Esophagus muscularis mucosa (tissue), 4 donors: ENCODE results near the gene CNTNAP2. TPM values are rescaled to one million over a fixed set of nuclear protein-coding genes. Genes with fewer than 3 reads are reported as not detected.

Experiments used
- DNase-seq: peaks from one replicate; pipeline ENCODE4 v3.0.0-alpha.2; 2017; ENCODE audit errors: extremely low spot score
- H3K27ac ChIP-seq, 4 donors: fragments of 200-600 bp; sonication (generic); replicated peaks in 1 of 4; 1 replicate in 3 of 4; 2 replicates in 1 of 4; pipeline ENCODE4 v1.5.1; 2016 to 2019; ENCODE audit warnings: mild to moderate bottlenecking in 1 of 4
- H3K27me3 ChIP-seq, 4 donors: fragments of 200-600 bp; sonication (generic); one replicate each; pipeline versions ENCODE4 v1.5.1 to v1.6.0; 2016 to 2019
- H3K36me3 ChIP-seq, 4 donors: fragments of 200-600 bp; sonication (generic); one replicate each; pipeline ENCODE4 v1.5.1; 2016 to 2019
- H3K4me1 ChIP-seq, 4 donors: fragments of 200-600 bp; sonication (generic); one replicate each; pipeline ENCODE4 v1.5.1; 2016 to 2019
- H3K4me3 ChIP-seq, 4 donors: fragments of 200-600 bp; sonication (generic); 1 replicate in 2 of 4; 2 replicates in 2 of 4; pipeline ENCODE4 v1.5.1; 2016 to 2019; ENCODE audit warnings: mild to moderate bottlenecking in 4 of 4, moderate library complexity in 1 of 4
- H3K9me3 ChIP-seq, 4 donors: fragments of 200-600 bp; sonication (generic); 1 replicate in 3 of 4; 2 replicates in 1 of 4; pipeline ENCODE4 v1.5.1; 2016 to 2019
- CTCF ChIP-seq, 3 experiments: fragments of 200-600 bp in 2 of 3; fragments of 450-650 bp in 1 of 3; sonication (generic) in 2 of 3; IDR thresholded peaks; one replicate each; pipeline ENCODE4 v1.5.1; 2017 to 2019; ENCODE audit warnings: antibody characterized with exemption in 3 of 3, mild to moderate bottlenecking in 2 of 3, moderate library complexity in 1 of 3
- EP300 ChIP-seq: sonication (generic); formaldehyde crosslinking; IDR thresholded peaks from one replicate; pipeline ENCODE4 v1.6.1; 2017; ENCODE audit warnings: antibody characterized with exemption
- POLR2A ChIP-seq: fragments of 450-650 bp; IDR thresholded peaks from one replicate; pipeline ENCODE4 v1.6.1; 2017; ENCODE audit warnings: antibody characterized with exemption, moderate library complexity, mild to moderate bottlenecking, low read depth
- POLR2AphosphoS5 ChIP-seq, 2 donors: sonication (generic); formaldehyde crosslinking; IDR thresholded peaks; one replicate each; pipeline ENCODE4 v1.6.1; 2017; ENCODE audit warnings: antibody characterized with exemption in 2 of 2
- whole genome bisulfite sequencing: methylation state at CpG from one replicate; pipeline ENCODE4 v1.1.5; 2018; 5-methylcytosine and 5-hydroxymethylcytosine counted together
- intact Hi-C: fragments of 100-400 bp; cut with DNase I; formaldehyde crosslinking; loops from one replicate; pipeline ENCODE4 v1.15.1; 2023
- total RNA-seq, 4 donors: library from RNA; depleted of rRNA; stranded (reverse); fragments of >200 nt; gene quantifications; one replicate each; pipeline versions ENCODE4 v1.1.0 to v1.2.1, GENCODE V29; 2016

Gene CNTNAP2
- total RNA-seq, 4 donors from 2014 or later = 1.2 to 2.9 (median 1.9) TPM

DNA sequence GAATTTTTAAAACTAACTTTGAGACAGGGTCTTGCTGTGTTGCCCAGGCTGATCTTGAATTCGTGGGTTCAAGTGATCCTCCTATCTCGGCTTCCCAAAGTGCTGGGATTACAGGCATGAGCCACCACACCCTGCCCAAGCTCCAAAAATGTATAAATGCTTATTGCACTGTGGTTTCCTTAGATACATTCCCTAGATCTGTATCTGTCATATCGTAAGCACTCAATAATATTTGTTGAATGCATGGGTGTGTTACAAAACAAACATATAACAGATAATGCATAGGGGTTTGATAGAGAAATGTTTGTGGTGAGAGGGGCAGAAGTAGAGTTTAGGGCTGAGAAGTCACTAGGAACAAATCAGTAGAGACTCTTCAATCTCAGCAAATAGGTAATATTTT is 1518.7 kb downstream of the CNTNAP2 start:
- H3K4me3 ChIP-seq = no peak overlapping the region
- no peak for TF ChIP-seq CTCF (IDR thresholded peaks at IDR 0.05)
- TF ChIP-seq EP300 = no peak
- TF ChIP-seq POLR2AphosphoS5 (IDR thresholded peaks at IDR 0.05) = no peak
- TF ChIP-seq POLR2A = no peak
- H3K4me1 ChIP-seq = no peaks in the 10 kb centered on the region
- no peak for DNase-seq
- no peaks in the 10 kb centered on the region for H3K36me3 ChIP-seq
- H3K9me3 ChIP-seq = no peaks in the 10 kb centered on the region
- intact Hi-C loops = no loop called here
- no peaks in the 10 kb centered on the region for H3K27me3 ChIP-seq
- 88% methylated on average over 3 of the region's 3 CpGs for WGBS
- no peak overlapping the region for H3K27ac ChIP-seq

- intact Hi-C loops = no loop called here
- Histone ChIP-seq H3K9me3 (no peaks in the 10 kb centered on the region), H3K4me3 (no peak overlapping the region), H3K36me3 (no peaks in the 10 kb centered on the region), H3K27ac (no peak overlapping the region), H3K27me3 (no peaks in the 10 kb centered on the region), H3K4me1 (no peaks in the 10 kb centered on the region)
- WGBS = 87% methylated on average over 2 of the region's 2 CpGs
- TF ChIP-seq CTCF (IDR thresholded peaks at IDR 0.05) (no peak), EP300 (no peak), POLR2AphosphoS5 (IDR thresholded peaks at IDR 0.05) (no peak), POLR2A (no peak)
- DNase-seq = no peak
Measured at GRCh38 chr7:147636553-147636952, 1520.0 kb downstream of the CNTNAP2 start.

GRCh38 chr7:147638566-147638965 is 1522.0 kb downstream of the CNTNAP2 start:
- no peak for TF ChIP-seq CTCF (IDR thresholded peaks at IDR 0.05)
- no peak for TF ChIP-seq POLR2AphosphoS5 (IDR thresholded peaks at IDR 0.05)
- no peak for TF ChIP-seq POLR2A
- no peak for TF ChIP-seq EP300
- Histone ChIP-seq H3K27me3 (no peaks in the 10 kb centered on the region), H3K4me3 (no peak overlapping the region), H3K4me1 (no peaks in the 10 kb centered on the region), H3K27ac (no peak overlapping the region), H3K9me3 (no peaks in the 10 kb centered on the region), H3K36me3 (no peaks in the 10 kb centered on the region)
- intact Hi-C loops = no loop called here
- no peak for DNase-seq

DNA sequence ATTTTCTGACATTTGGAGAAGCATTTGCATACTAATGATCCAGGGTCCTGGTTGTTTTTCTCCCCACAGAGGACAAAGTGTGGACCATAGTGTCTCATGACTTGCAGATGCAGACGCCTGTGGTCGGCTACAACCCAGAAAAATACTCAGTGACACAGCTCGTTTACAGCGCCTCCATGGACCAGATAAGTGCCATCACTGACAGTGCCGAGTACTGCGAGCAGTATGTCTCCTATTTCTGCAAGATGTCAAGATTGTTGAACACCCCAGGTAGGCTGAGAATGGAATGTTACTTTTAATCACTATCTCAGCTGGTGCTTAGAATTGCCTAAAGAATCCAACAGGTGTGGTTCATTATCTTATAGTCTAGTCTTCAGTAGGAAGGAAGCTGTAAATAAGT is 1522.4 kb downstream of the CNTNAP2 start:
- WGBS = 84% methylated on average over 6 of the region's 6 CpGs
- H3K27ac ChIP-seq = no peak overlapping the region
- H3K36me3 ChIP-seq = no peaks in the 10 kb centered on the region
- no peaks in the 10 kb centered on the region for H3K27me3 ChIP-seq
- no peaks in the 10 kb centered on the region for H3K4me1 ChIP-seq
- no peak for TF ChIP-seq POLR2A
- no peak for TF ChIP-seq CTCF (IDR thresholded peaks at IDR 0.05)
- no peak for TF ChIP-seq POLR2AphosphoS5 (IDR thresholded peaks at IDR 0.05)
- no peak for TF ChIP-seq EP300
- no peaks in the 10 kb centered on the region for H3K9me3 ChIP-seq
- DNase-seq = no peak
- intact Hi-C loops = no loop called here
- H3K4me3 ChIP-seq = no peak overlapping the region

GRCh38 chr7:147639751-147640150 is 1523.2 kb downstream of the CNTNAP2 start:
- H3K27ac ChIP-seq = no peak overlapping the region
- no peaks in the 10 kb centered on the region for H3K36me3 ChIP-seq
- intact Hi-C loops = no loop called here
- H3K4me3 ChIP-seq = no peak overlapping the region
- H3K27me3 ChIP-seq = no peaks in the 10 kb centered on the region
- no peak for DNase-seq
- TF ChIP-seq EP300 (no peak), POLR2AphosphoS5 (IDR thresholded peaks at IDR 0.05) (no peak), POLR2A (no peak), CTCF (IDR thresholded peaks at IDR 0.05) (no peak)
- no peaks in the 10 kb centered on the region for H3K4me1 ChIP-seq
- WGBS = 56% methylated on average over 3 of the region's 3 CpGs
- no peaks in the 10 kb centered on the region for H3K9me3 ChIP-seq
